OCI-LY7 (cell line): ENCODE results near the gene GP1BA. TPM values are rescaled to one million over a fixed set of nuclear protein-coding genes. Genes with fewer than 3 reads are reported as not detected.
"Not testable (repeated sequence)": the region's sequence is repeated elsewhere in the genome, so short reads cannot be mapped to it uniquely, and the experiment has no call there.

ENCODE experiments used
- BruUV-seq: library from RNA; stranded (reverse); fragments of 400-500 nt; replicated peaks from 2 replicates; lab custom pipeline; 2021; lab: Mats Ljungman, UMichigan
- CTCF ChIA-PET: fragments of 300-600 bp; sonication (Branson Sonifier 250); formaldehyde crosslinking; loops from one replicate; lab custom pipeline; 2022; ENCODE audit warnings: antibody characterized with exemption; ENCODE audit not compliant: unreplicated experiment; lab: Charles Lee
- POLR2A ChIA-PET: fragments of 300-600 bp; sonication (Branson Sonifier 250); formaldehyde crosslinking; loops from one replicate; lab custom pipeline; 2022; ENCODE audit warnings: antibody characterized with exemption; lab: Charles Lee
- DNase-seq: peaks from one replicate; pipeline ENCODE4 v3.0.0-alpha.2; 2015; ENCODE audit warnings: low spot score
- H2AFZ ChIP-seq: fragments of 200-600 bp; sonication (generic), shearing (Covaris generic); 2 replicates; pipeline ENCODE4 v1.6.1; 2014; ENCODE audit warnings: mild to moderate bottlenecking, antibody characterized with exemption, low read length, moderate library complexity
- H3K27ac ChIP-seq: fragments of 200-600 bp; sonication (generic); 2 replicates; pipeline ENCODE4 v1.5.1; 2014; ENCODE audit warnings: mixed run types, low read depth, mild to moderate bottlenecking, moderate library complexity, low read length, inconsistent platforms; ENCODE audit not compliant: poor library complexity, severe bottlenecking
- H3K36me3 ChIP-seq: fragments of 200-600 bp; sonication (generic); 2 replicates; pipeline ENCODE4 v1.6.1; 2014; ENCODE audit warnings: mild to moderate bottlenecking, antibody characterized with exemption, low read length, moderate library complexity, mixed read lengths; ENCODE audit not compliant: insufficient read depth
- H3K4me1 ChIP-seq: fragments of 200-600 bp; sonication (generic); 2 replicates; pipeline ENCODE4 v1.5.1; 2014; ENCODE audit warnings: mild to moderate bottlenecking, low read length; ENCODE audit not compliant: insufficient read depth, poor library complexity, severe bottlenecking
- H3K4me2 ChIP-seq: fragments of 200-600 bp; sonication (generic); 2 replicates; pipeline ENCODE4 v1.6.1; 2014; ENCODE audit warnings: mild to moderate bottlenecking, low read length
- H3K4me3 ChIP-seq: fragments of 200-600 bp; sonication (generic); 2 replicates; pipeline ENCODE4 v1.5.1; 2014; ENCODE audit warnings: mild to moderate bottlenecking, low read depth, low read length; ENCODE audit not compliant: poor library complexity, severe bottlenecking
- H3K79me2 ChIP-seq: fragments of 200-600 bp; sonication (generic); 2 replicates; pipeline ENCODE4 v1.6.1; 2016; ENCODE audit warnings: low read depth, mild to moderate bottlenecking, low read length, moderate library complexity, mixed read lengths; ENCODE audit not compliant: insufficient read depth
- H3K9me2 ChIP-seq: fragments of 200-600 bp; sonication (generic); 2 replicates; pipeline ENCODE4 v1.6.1; 2016; ENCODE audit warnings: mild to moderate bottlenecking, low read length, mixed read lengths; ENCODE audit not compliant: insufficient read depth
- H3K9me3 ChIP-seq: fragments of 200-600 bp; sonication (generic); 2 replicates; pipeline ENCODE4 v1.6.1; 2014; ENCODE audit warnings: mild to moderate bottlenecking, mixed run types, low read length, mixed read lengths
- H4K20me1 ChIP-seq: fragments of 200-600 bp; sonication (generic); 2 replicates; pipeline ENCODE4 v1.6.1; 2014; ENCODE audit warnings: mild to moderate bottlenecking, antibody characterized with exemption, low read length, moderate library complexity, mixed read lengths; ENCODE audit not compliant: insufficient read depth
- EZH2phosphoT487 ChIP-seq: fragments of 200-600 bp; sonication (generic); IDR thresholded peaks from 2 replicates; pipeline ENCODE4 v1.6.1; 2018; ENCODE audit warnings: low read depth, borderline replicate concordance, mild to moderate bottlenecking, mixed run types, antibody characterized with exemption, low read length, moderate library complexity, mixed read lengths
- intact Hi-C: fragments of 100-400 bp; cut with micrococcal nuclease; formaldehyde crosslinking; loops from one replicate; pipeline ENCODE4 v1.10.0; 2022; ENCODE audit not compliant: unreplicated experiment
- total RNA-seq, 2 experiments: library from RNA; depleted of rRNA in 1 of 2; stranded (reverse); fragments of >200 nt in 1 of 2; shearing (Covaris generic) in 1 of 2; gene quantifications; 2 replicates each; pipeline ENCODE4 v1.2.3, GENCODE V29; 2014 to 2022
- TF ChIP-seq, protein P1 (sequence below): fragments of 200-600 bp; sonication (generic); conservative IDR thresholded peaks from 2 replicates; pipeline ENCODE4 v1.5.1; 2014; ENCODE audit warnings: mild to moderate bottlenecking, antibody characterized with exemption, low read length, moderate library complexity, mixed read lengths

Gene GP1BA
- total RNA-seq, 2 experiments from 2014 or later: not detected

GRCh38 chr17:4908711-4909496 is 23.2 kb upstream of the GP1BA start:
- no peaks in the 10 kb centered on the region for H3K4me1 ChIP-seq
- TF ChIP-seq, protein P1, sequence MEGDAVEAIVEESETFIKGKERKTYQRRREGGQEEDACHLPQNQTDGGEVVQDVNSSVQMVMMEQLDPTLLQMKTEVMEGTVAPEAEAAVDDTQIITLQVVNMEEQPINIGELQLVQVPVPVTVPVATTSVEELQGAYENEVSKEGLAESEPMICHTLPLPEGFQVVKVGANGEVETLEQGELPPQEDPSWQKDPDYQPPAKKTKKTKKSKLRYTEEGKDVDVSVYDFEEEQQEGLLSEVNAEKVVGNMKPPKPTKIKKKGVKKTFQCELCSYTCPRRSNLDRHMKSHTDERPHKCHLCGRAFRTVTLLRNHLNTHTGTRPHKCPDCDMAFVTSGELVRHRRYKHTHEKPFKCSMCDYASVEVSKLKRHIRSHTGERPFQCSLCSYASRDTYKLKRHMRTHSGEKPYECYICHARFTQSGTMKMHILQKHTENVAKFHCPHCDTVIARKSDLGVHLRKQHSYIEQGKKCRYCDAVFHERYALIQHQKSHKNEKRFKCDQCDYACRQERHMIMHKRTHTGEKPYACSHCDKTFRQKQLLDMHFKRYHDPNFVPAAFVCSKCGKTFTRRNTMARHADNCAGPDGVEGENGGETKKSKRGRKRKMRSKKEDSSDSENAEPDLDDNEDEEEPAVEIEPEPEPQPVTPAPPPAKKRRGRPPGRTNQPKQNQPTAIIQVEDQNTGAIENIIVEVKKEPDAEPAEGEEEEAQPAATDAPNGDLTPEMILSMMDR: peak; percentile 79
- TF ChIP-seq EZH2phosphoT487: no peak
- no TSS peak for BruUV-seq
- H3K4me3 ChIP-seq: no peak overlapping the region
- peak; percentile 74 for DNase-seq
- no peaks in the 10 kb centered on the region for H3K9me2 ChIP-seq
- no peak overlapping the region for H3K27ac ChIP-seq
- H3K36me3 ChIP-seq: no peaks in the 10 kb centered on the region
- no peaks in the 10 kb centered on the region for H3K79me2 ChIP-seq
- ChIA-PET POLR2A (interaction anchor here (0.6 kb wide), 1 partner anchor 15 kb away, joined by 4 read pairs; no protein-coding TSS in a partner anchor), CTCF (interaction anchor here (0.5 to 0.6 kb wide), 3 partner anchors 200 to 358 kb away, joined by 3 to 5 read pairs (median 3); no protein-coding TSS in a partner anchor)
- no peak overlapping the region for H3K4me2 ChIP-seq
- H3K9me3 ChIP-seq: no peaks in the 10 kb centered on the region
- intact Hi-C loops: loop anchor here (1.0 to 10.0 kb wide), 4 partner anchors 78 to 274 kb away; partner anchors contain the start of gene CAMTA2
- peak overlapping the region; percentile 49; the same call in 1 of the 2 replicates for H2AFZ ChIP-seq
- no peaks in the 10 kb centered on the region for H4K20me1 ChIP-seq

DNA sequence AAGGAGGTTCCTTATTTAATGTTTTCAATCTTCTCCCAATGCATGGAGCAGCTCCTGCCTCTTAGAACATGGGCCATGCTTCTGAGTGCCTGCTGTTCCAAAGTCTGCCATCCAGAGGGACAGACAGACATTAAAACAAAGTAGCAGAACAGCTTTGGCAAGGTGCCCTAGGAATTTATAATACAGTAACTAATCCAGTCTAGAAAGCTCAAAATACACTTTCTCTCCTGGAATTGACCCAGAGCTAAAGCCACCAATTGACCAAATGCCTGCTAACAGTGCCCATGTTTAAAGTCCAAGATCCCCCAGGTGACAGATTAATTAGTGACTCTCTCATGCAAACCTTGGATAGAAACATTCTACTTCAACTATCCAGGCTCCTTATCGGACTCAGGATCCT is 18.1 kb upstream of the GP1BA start:
- H3K4me2 ChIP-seq: no peak overlapping the region
- no peak overlapping the region for H2AFZ ChIP-seq
- no peaks in the 10 kb centered on the region for H3K9me2 ChIP-seq
- no peaks in the 10 kb centered on the region for H3K4me1 ChIP-seq
- POLR2A ChIA-PET: no interaction called here
- CTCF ChIA-PET: no interaction called here
- H4K20me1 ChIP-seq: no peaks in the 10 kb centered on the region
- intact Hi-C loops: no loop called here
- BruUV-seq: no TSS peak
- no peak for TF ChIP-seq EZH2phosphoT487
- TF ChIP-seq, protein P1: no peak
- no peaks in the 10 kb centered on the region for H3K79me2 ChIP-seq
- no peaks in the 10 kb centered on the region for H3K36me3 ChIP-seq
- no peak overlapping the region for H3K27ac ChIP-seq
- no peak overlapping the region for H3K4me3 ChIP-seq
- H3K9me3 ChIP-seq: no peaks in the 10 kb centered on the region
- DNase-seq: no peak

GRCh38 chr17:4914551-4914950 is 17.5 kb upstream of the GP1BA start:
- intact Hi-C loops, H3K9me2 ChIP-seq, H2AFZ ChIP-seq, POLR2A ChIA-PET, CTCF ChIA-PET, H3K9me3 ChIP-seq, H3K27ac ChIP-seq, H4K20me1 ChIP-seq, DNase-seq, H3K4me1 ChIP-seq, H3K36me3 ChIP-seq, BruUV-seq, H3K4me3 ChIP-seq, H3K4me2 ChIP-seq, H3K79me2 ChIP-seq: not testable (repeated sequence)
